Heart right ventricle (tissue), 16 donors: ENCODE measurements around the gene TRMU. TPM values are rescaled to one million over a fixed set of nuclear protein-coding genes. Genes with fewer than 3 reads are reported as not detected.

Source experiments
- ATAC-seq, 8 donors: fragments of 200-7000 bp; cut with Tn5 transposase; one replicate each; pipeline ENCODE4 v1.9.1; 2020; ENCODE audit warnings: mild to moderate bottlenecking in 8 of 8, moderate library complexity in 8 of 8, moderate number of reproducible peaks in 1 of 8
- DNase-seq, 2 donors: peaks; one replicate each; pipeline ENCODE4 v3.0.0-alpha.2; 2020
- H3K27ac ChIP-seq, 10 donors: fragments of 200-600 bp; sonication (generic) in 2 of 10; one replicate each; pipeline versions ENCODE4 v1.5.0 to v1.8.0; 2020 to 2022; ENCODE audit warnings: mild to moderate bottlenecking in 3 of 10
- H3K27me3 ChIP-seq, 7 donors: fragments of 200-600 bp; one replicate each; pipeline ENCODE4 v1.8.0; 2021 to 2022; ENCODE audit warnings: mild to moderate bottlenecking in 2 of 7
- H3K36me3 ChIP-seq, 9 donors: fragments of 200-600 bp; sonication (generic) in 1 of 9; one replicate each; pipeline versions ENCODE4 v1.5.0 to v1.8.0; 2020 to 2022; ENCODE audit warnings: mild to moderate bottlenecking in 2 of 9
- H3K4me1 ChIP-seq, 9 donors: fragments of 200-600 bp; sonication (generic) in 1 of 9; one replicate each; pipeline versions ENCODE4 v1.5.0 to v1.8.0; 2020 to 2022; ENCODE audit warnings: mild to moderate bottlenecking in 4 of 9
- H3K4me3 ChIP-seq, 10 donors: fragments of 200-600 bp; sonication (generic) in 2 of 10; one replicate each; pipeline versions ENCODE4 v1.5.0 to v1.8.0; 2020 to 2022; ENCODE audit warnings: mild to moderate bottlenecking in 7 of 10, moderate library complexity in 2 of 10
- H3K9me3 ChIP-seq, 11 donors: fragments of 200-600 bp in 10 of 11; sonication (generic) in 2 of 11; one replicate each; pipeline versions ENCODE4 v1.5.0 to v1.8.0; 2013 to 2022; ENCODE audit warnings: mild to moderate bottlenecking in 2 of 11, control low read depth in 1 of 11, moderate library complexity in 1 of 11
- WGBS, 2 donors: extraction: QIAGEN DNeasy Blood & Tissue Kit; methylation state at CpG; one replicate each; pipeline ENCODE4 v1.1.7; 2013; ENCODE audit warnings: inconsistent platforms in 1 of 2; 5-methylcytosine and 5-hydroxymethylcytosine counted together
- intact Hi-C, 10 donors: fragments of 100-400 bp; cut with DNase I; formaldehyde crosslinking; loops; one replicate each; pipeline versions ENCODE4 v1.11.1 to v1.14.2; 2022
- polyA plus RNA-seq, 2 donors: library from polyadenylated mRNA; stranded (reverse); fragments of 200-250 nt; gene quantifications; one replicate each; pipeline ENCODE4 v1.2.3, GENCODE V29; 2013
- total RNA-seq, 10 donors: library from RNA; stranded (reverse); fragmentation: NEBNext Ultra II Directional in 3 of 10; extraction: Animal tissue kit (Norgen Biotek cat#: 25700) in 3 of 10; gene quantifications; one replicate each; pipeline versions ENCODE4 v1.2.1 to v1.2.4, GENCODE V29; 2021 to 2023
- TF ChIP-seq, protein P1 (sequence below), 9 donors: fragments of 200-600 bp; sonication (generic) in 2 of 9; IDR thresholded peaks; one replicate each; pipeline versions ENCODE4 v1.5.0 to v1.8.0; 2021 to 2022; ENCODE audit warnings: antibody characterized with exemption in 9 of 9, mild to moderate bottlenecking in 5 of 9, moderate library complexity in 1 of 9
- donor health status: Arrhythmogenic right ventricular cardiomyopathy.
- donor health status: ischemic (EF 13 %, LVEDD 7.1; RV severe dilation, severe dysfunction).
- donor health status: healthy with polysubstance abuse.
- donor health status: DM: no; HTN: yes; CAD: no.
- donor health status: DM: no; HTN: no; CAD: no.
- donor health status: ischemic (EF 25% LVEDD 6.9; RV normal size, moderate dysfunction).
- donor health status: ischemic (EF 25% LVEDD 5.7; RV mildly dilated, moderate dysfunction).
- donor health status: healthy.
- donor health status: DM: yes; HTN: yes; CAD: no.
- donor health status: Ischemic cardiomyopathy.
- donor health status: ischemic (EF 35%, LVEDD 5.7; RV mildly dilated, moderate dysfunction).
- donor health status: nonischemic (EF 11% LVEDD 7.7; RV severe dilation, severe dysfunction).
- donor health status: DM: yes; HTN: yes; CAD: no.
- donor health status: PGD.
- donor health status: ischemic (EF 29% LVEDD 5.4; RV normal size, mild dysfunction).
- donor health status: nonischemic (EF 23%, LVEDD 6.1; RV moderate dilation, normal function).

Gene TRMU
- total and polyA plus RNA-seq, 12 donors = 22.1 to 80.5 (median 31.1) TPM

DNA sequence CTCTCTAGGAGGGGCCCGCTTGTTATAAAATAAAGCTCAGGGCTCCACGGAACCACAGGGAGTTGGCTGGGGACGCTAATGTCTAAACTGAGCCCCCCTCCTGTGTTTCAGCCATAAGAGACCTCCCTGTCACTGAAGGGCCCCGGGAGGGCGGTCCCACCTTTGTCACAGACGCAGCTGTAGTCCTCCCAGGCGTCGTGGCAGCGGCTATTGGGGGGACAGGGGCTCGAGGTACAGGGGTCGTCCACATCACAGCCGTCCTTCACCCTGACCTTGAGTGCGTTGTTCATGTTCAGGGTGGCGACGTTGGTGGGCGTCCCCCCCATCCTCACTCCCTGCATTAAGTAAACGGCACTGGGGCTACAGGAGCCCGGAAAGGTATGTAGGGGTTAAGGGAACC is 62.0 kb downstream of the TRMU start:
- Histone ChIP-seq H3K36me3 (no peaks in the 10 kb centered on the region), H3K27me3 (no peaks in the 10 kb centered on the region), H3K27ac (no peak overlapping the region), H3K4me3 (no peak overlapping the region), H3K9me3 (no peaks in the 10 kb centered on the region), H3K4me1 (no peaks in the 10 kb centered on the region)
- TF ChIP-seq, protein P1, sequence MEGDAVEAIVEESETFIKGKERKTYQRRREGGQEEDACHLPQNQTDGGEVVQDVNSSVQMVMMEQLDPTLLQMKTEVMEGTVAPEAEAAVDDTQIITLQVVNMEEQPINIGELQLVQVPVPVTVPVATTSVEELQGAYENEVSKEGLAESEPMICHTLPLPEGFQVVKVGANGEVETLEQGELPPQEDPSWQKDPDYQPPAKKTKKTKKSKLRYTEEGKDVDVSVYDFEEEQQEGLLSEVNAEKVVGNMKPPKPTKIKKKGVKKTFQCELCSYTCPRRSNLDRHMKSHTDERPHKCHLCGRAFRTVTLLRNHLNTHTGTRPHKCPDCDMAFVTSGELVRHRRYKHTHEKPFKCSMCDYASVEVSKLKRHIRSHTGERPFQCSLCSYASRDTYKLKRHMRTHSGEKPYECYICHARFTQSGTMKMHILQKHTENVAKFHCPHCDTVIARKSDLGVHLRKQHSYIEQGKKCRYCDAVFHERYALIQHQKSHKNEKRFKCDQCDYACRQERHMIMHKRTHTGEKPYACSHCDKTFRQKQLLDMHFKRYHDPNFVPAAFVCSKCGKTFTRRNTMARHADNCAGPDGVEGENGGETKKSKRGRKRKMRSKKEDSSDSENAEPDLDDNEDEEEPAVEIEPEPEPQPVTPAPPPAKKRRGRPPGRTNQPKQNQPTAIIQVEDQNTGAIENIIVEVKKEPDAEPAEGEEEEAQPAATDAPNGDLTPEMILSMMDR (IDR thresholded peaks at IDR 0.05) = no peak
- 83 to 90% methylated on average over 18 of the region's 18 CpGs for WGBS, 2 donors
- DNase-seq (no peak), ATAC-seq (no peak)
- intact Hi-C loops = no loop called here

DNA sequence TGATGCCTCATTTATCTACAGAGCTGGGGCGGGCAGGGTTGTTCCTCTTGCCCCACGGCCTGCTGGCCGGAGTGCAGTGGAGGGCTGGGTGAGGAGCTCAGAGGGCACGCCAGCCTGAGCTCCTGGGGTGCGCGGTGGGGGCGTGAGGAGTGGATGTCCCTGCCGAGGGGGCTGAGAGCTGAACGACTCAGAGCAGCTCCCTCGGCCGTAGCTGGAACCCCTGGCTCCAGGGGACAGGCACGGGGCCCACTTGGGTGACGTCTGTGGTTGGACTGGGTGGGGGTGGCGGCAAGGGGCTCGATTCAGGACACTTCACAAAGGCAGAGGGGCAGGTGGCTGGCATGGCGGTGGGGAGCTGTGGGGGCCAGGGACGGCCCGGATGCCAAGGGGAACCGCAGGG is 62.4 kb downstream of the TRMU start:
- TF ChIP-seq, protein P1 (IDR thresholded peaks at IDR 0.05) = no peak
- Histone ChIP-seq H3K4me1 (no peaks in the 10 kb centered on the region), H3K4me3 (no peak overlapping the region), H3K27ac (no peak overlapping the region), H3K36me3 (no peaks in the 10 kb centered on the region), H3K9me3 (no peaks in the 10 kb centered on the region), H3K27me3 (no peaks in the 10 kb centered on the region)
- intact Hi-C loops = no loop called here
- 88 to 92% methylated on average over 19 of the region's 19 CpGs for WGBS, 2 donors
- DNase-seq = no peak
- ATAC-seq = peak in 1 of 8 donors; percentile 40

DNA sequence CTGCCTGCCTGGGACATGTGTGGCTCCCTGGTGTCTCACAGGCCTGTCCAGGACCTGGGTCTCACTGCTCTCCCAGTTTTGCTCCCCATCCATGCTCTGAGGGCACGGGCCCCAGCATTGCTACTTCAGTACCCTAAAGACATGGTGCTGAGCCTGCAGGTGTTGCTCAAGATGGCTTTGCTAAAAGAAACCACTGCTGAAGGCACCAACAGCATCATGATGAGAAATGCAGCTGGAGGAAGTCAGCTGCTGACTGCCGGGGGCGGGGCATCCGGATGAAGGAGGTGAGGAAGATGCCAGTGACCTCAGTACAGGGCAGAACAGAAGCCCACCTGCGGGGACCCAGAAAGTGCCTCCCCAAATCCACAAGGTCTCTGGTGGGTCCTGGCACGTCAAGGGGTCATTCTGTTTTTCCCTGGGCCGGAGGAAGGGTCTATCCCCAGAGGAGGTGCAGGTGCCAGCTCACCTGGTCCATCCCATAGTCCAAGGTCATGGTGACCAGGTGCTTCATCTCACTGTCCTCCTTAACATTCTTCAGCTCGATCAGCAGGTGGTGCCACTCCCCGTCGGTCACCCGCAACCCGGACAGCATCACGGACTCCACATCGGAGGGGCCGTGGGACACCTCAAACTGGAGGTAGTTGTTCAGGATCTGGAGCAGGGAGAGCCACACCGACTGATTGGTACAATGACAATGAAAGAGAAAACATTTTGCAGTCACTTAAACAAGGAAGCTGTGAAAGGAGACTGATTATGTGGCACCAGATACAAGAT is 63.9 kb downstream of the TRMU start:
- WGBS, 2 donors = 84% methylated on average over 16 of the region's 16 CpGs
- TF ChIP-seq, protein P1 (IDR thresholded peaks at IDR 0.05) = no peak
- H3K9me3 ChIP-seq = no peaks in the 10 kb centered on the region
- no peaks in the 10 kb centered on the region for H3K36me3 ChIP-seq
- intact Hi-C loops = loop anchor here in 1 of 10 donors (10.0 kb wide), 1 partner anchor 135 kb away; the partner anchor contains the start of gene CELSR1
- H3K27ac ChIP-seq = no peak overlapping the region
- DNase-seq (no peak), ATAC-seq (no peak)
- H3K4me3 ChIP-seq = no peak overlapping the region
- H3K4me1 ChIP-seq = no peaks in the 10 kb centered on the region
- H3K27me3 ChIP-seq = no peaks in the 10 kb centered on the region

DNA sequence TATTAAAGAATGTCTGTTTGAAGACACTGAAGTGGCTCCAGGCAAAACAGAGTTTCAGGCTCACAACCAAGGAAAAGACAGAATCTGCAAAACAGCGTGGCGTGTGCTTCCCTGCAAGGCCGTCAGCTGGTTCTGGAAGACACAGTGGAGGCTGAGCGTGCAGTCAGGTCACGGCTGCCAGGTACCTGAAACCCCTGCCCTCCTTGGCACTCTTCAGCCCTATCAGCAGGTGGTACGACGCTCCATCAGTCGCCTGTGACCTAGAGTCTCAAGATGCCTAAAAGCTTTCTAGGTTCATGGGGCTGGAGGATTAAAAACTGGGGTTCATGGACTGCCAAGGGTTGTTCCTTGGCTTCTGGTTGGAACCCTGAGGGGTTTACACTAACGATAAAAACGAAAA is 65.9 kb downstream of the TRMU start:
- ATAC-seq (no peak), DNase-seq (no peak)
- TF ChIP-seq, protein P1 (IDR thresholded peaks at IDR 0.05) = no peak
- 83 to 85% methylated on average over 10 of the region's 10 CpGs for WGBS, 2 donors
- Histone ChIP-seq H3K4me1 (peaks cover 0 to 7% (median 4%) of the 10 kb centered on the region in 9 donors), H3K9me3 (no peaks in the 10 kb centered on the region), H3K27me3 (no peaks in the 10 kb centered on the region), H3K36me3 (no peaks in the 10 kb centered on the region), H3K27ac (no peak overlapping the region), H3K4me3 (no peak overlapping the region)
- intact Hi-C loops = loop anchor here in 1 of 10 donors (10.0 kb wide), 1 partner anchor 133 kb away; the partner anchor contains the start of gene CELSR1
